ENCODE results near the gene PSTPIP2.

PSTPIP2 gene

GRCh38 chr18:45945669-45946068 is 126.4 kb downstream of the PSTPIP2 start:
- Histone ChIP-seq H3K36me3 (ENCODE audit: control insufficient read depth, insufficient read depth, low read length) (no peaks in the 10 kb centered on the region), H3K27me3 (ENCODE audit: control insufficient read depth, insufficient read depth, low read length) (no peaks in the 10 kb centered on the region), H3K27ac (no peak overlapping the region), H3K4me3 (ENCODE audit: low read depth, low read length) (no peak overlapping the region), H3K9me3 (ENCODE audit: control insufficient read depth, low read length) (no peaks in the 10 kb centered on the region), H3K4me1 (no peaks in the 10 kb centered on the region), H3K9ac (no peak overlapping the region), H3K79me2 (no peaks in the 10 kb centered on the region), H3K4me2 (ENCODE audit: low read length) (no peak overlapping the region), H2AFZ (no peak overlapping the region)
- no peak for TF ChIP-seq CTCF (IDR thresholded peaks at IDR 0.05)

- H3K27ac ChIP-seq = no peak overlapping the region
- no peaks in the 10 kb centered on the region for H3K27me3 ChIP-seq (ENCODE audit: control insufficient read depth, insufficient read depth, low read length)
- no peaks in the 10 kb centered on the region for H3K79me2 ChIP-seq
- no peaks in the 10 kb centered on the region for H3K9me3 ChIP-seq (ENCODE audit: control insufficient read depth, low read length)
- no peaks in the 10 kb centered on the region for H3K36me3 ChIP-seq (ENCODE audit: control insufficient read depth, insufficient read depth, low read length)
- H2AFZ ChIP-seq = no peak overlapping the region
- no peak for TF ChIP-seq CTCF (IDR thresholded peaks at IDR 0.05)
- H3K4me1 ChIP-seq = no peaks in the 10 kb centered on the region
- no peak overlapping the region for H3K4me2 ChIP-seq (ENCODE audit: low read length)
- no peak overlapping the region for H3K4me3 ChIP-seq (ENCODE audit: low read depth, low read length)
- H3K9ac ChIP-seq = no peak overlapping the region
These were observed 131.3 kb downstream of the PSTPIP2 start for GRCh38 chr18:45940724-45941123.

GRCh38 chr18:45939236-45939635 is 132.8 kb downstream of the PSTPIP2 start:
- no peak overlapping the region for H3K27ac ChIP-seq
- TF ChIP-seq CTCF (IDR thresholded peaks at IDR 0.05) = no peak
- H3K9ac ChIP-seq = no peak overlapping the region
- no peaks in the 10 kb centered on the region for H3K27me3 ChIP-seq (ENCODE audit: control insufficient read depth, insufficient read depth, low read length)
- H3K9me3 ChIP-seq (ENCODE audit: control insufficient read depth, low read length) = no peaks in the 10 kb centered on the region
- H3K4me1 ChIP-seq = no peaks in the 10 kb centered on the region
- H2AFZ ChIP-seq = no peak overlapping the region
- no peaks in the 10 kb centered on the region for H3K36me3 ChIP-seq (ENCODE audit: control insufficient read depth, insufficient read depth, low read length)
- no peak overlapping the region for H3K4me3 ChIP-seq (ENCODE audit: low read depth, low read length)
- no peak overlapping the region for H3K4me2 ChIP-seq (ENCODE audit: low read length)
- H3K79me2 ChIP-seq = no peaks in the 10 kb centered on the region

GRCh38 chr18:45938488-45938935 is 133.5 kb downstream of the PSTPIP2 start:
- no peaks in the 10 kb centered on the region for H3K36me3 ChIP-seq (ENCODE audit: control insufficient read depth, insufficient read depth, low read length)

More at GRCh38 chr18:45938488-45938935, 133.5 kb downstream of the PSTPIP2 start:
- no peak overlapping the region for H2AFZ ChIP-seq
- H3K9ac ChIP-seq = no peak overlapping the region
- H3K9me3 ChIP-seq (ENCODE audit: control insufficient read depth, low read length) = no peaks in the 10 kb centered on the region
- TF ChIP-seq CTCF (IDR thresholded peaks at IDR 0.05) = no peak
- no peaks in the 10 kb centered on the region for H3K27me3 ChIP-seq (ENCODE audit: control insufficient read depth, insufficient read depth, low read length)
- H3K27ac ChIP-seq = no peak overlapping the region
- no peaks in the 10 kb centered on the region for H3K4me1 ChIP-seq
- H3K4me3 ChIP-seq (ENCODE audit: low read depth, low read length) = no peak overlapping the region
- no peak overlapping the region for H3K4me2 ChIP-seq (ENCODE audit: low read length)
- no peaks in the 10 kb centered on the region for H3K79me2 ChIP-seq

Measured in parathyroid adenoma (tissue), 2 donors.